Activated CD8-positive, alpha-beta T cell treated with anti-CD3 and anti-CD28 coated beads for 36 hours (primary cell): ENCODE measurements around the gene STX2. TPM values are rescaled to one million over a fixed set of nuclear protein-coding genes. Genes with fewer than 3 reads are reported as not detected.

Source experiments
- ATAC-seq: fragments of 200-7000 bp; cut with Tn5 transposase; one replicate; pipeline ENCODE4 v1.10.0; 2021; ENCODE audit warnings: mild to moderate bottlenecking, moderate library complexity
- CTCF ChIA-PET: fragments of 350-600 bp; sonication (Branson Sonifier 250); formaldehyde crosslinking; loops from one replicate; lab custom pipeline; 2021; ENCODE audit warnings: antibody characterized with exemption; lab: Charles Lee
- POLR2A ChIA-PET: fragments of 350-600 bp; sonication (Branson Sonifier 250); formaldehyde crosslinking; loops from one replicate; lab custom pipeline; 2021; ENCODE audit warnings: antibody characterized with exemption; lab: Charles Lee
- DNase-seq: peaks from one replicate; pipeline ENCODE4 v3.0.0-alpha.2; 2020
- H3K27ac Mint-ChIP-seq: one replicate; pipeline ENCODE4 v1.8.0; 2021; ENCODE audit warnings: mild to moderate bottlenecking, mixed read lengths
- H3K27me3 Mint-ChIP-seq: one replicate; pipeline ENCODE4 v1.8.0; 2021; ENCODE audit warnings: mixed read lengths
- H3K36me3 Mint-ChIP-seq: one replicate; pipeline ENCODE4 v1.8.0; 2021; ENCODE audit warnings: low read depth, mixed read lengths
- H3K4me1 Mint-ChIP-seq: one replicate; pipeline ENCODE4 v1.8.0; 2021; ENCODE audit warnings: low read depth, mixed read lengths
- H3K4me3 Mint-ChIP-seq: one replicate; pipeline ENCODE4 v1.8.0; 2021; ENCODE audit warnings: mild to moderate bottlenecking, moderate library complexity, mixed read lengths
- H3K9me3 Mint-ChIP-seq: one replicate; pipeline ENCODE4 v1.8.0; 2021; ENCODE audit warnings: mixed read lengths
- CTCF ChIP-seq: fragments of 200-600 bp; IDR thresholded peaks from one replicate; pipeline ENCODE4 v1.8.0; 2022; ENCODE audit warnings: antibody characterized with exemption, mild to moderate bottlenecking
- intact Hi-C: fragments of 100-400 bp; cut with micrococcal nuclease; formaldehyde crosslinking; loops from one replicate; pipeline ENCODE4 v1.10.0; 2022
- total RNA-seq, 2 experiments: library from RNA; stranded (reverse); gene quantifications; one replicate each; pipeline ENCODE4 v1.2.3, GENCODE V29; 2021

STX2 gene
- total RNA-seq, 2 experiments from 2014 or later: 11.8 to 12.4 TPM

GRCh38 chr12:130795906-130796305 is 43.1 kb downstream of the STX2 start:
- Mint-ChIP-seq H3K36me3 (peaks cover 13% of the 10 kb centered on the region), H3K9me3 (no peaks in the 10 kb centered on the region), H3K27me3 (no peaks in the 10 kb centered on the region), H3K4me3 (no peak overlapping the region), H3K27ac (no peak overlapping the region), H3K4me1 (peaks cover 14% of the 10 kb centered on the region)
- no peak for TF ChIP-seq CTCF
- CTCF ChIA-PET: interaction anchor here (1.5 kb wide), 1 partner anchor 12 kb away, joined by 3 read pairs; no protein-coding TSS in a partner anchor
- no peak for ATAC-seq
- intact Hi-C loops: no loop called here
- POLR2A ChIA-PET: interaction anchor here (0.6 kb wide), 1 partner anchor 11 kb away, joined by 3 read pairs; no protein-coding TSS in a partner anchor
- DNase-seq: no peak

- Mint-ChIP-seq H3K27ac (no peak overlapping the region), H3K27me3 (no peaks in the 10 kb centered on the region), H3K9me3 (no peaks in the 10 kb centered on the region), H3K36me3 (peaks cover 11% of the 10 kb centered on the region), H3K4me3 (no peak overlapping the region), H3K4me1 (peaks cover 14% of the 10 kb centered on the region)
- ChIA-PET POLR2A (no interaction called here), CTCF (interaction anchor here (0.7 to 1.6 kb wide), 2 partner anchors 46 to 631 kb away, joined by 3 to 5 read pairs; no protein-coding TSS in a partner anchor)
- TF ChIP-seq CTCF: no peak
- ATAC-seq: no peak
- intact Hi-C loops: no loop called here
- DNase-seq: no peak
These were observed 45.5 kb downstream of the STX2 start for GRCh38 chr12:130793554-130793849.

GRCh38 chr12:130792821-130793553 is 46.1 kb downstream of the STX2 start:
- no peak for ATAC-seq
- no peak for DNase-seq
- ChIA-PET CTCF (interaction anchor here (1.4 kb wide), 1 partner anchor 27 kb away, joined by 4 read pairs; no protein-coding TSS in a partner anchor), POLR2A (no interaction called here)
- Mint-ChIP-seq H3K36me3 (peaks cover 11% of the 10 kb centered on the region), H3K27ac (no peak overlapping the region), H3K9me3 (no peaks in the 10 kb centered on the region), H3K4me1 (peaks cover 14% of the 10 kb centered on the region), H3K27me3 (no peaks in the 10 kb centered on the region), H3K4me3 (no peak overlapping the region)
- intact Hi-C loops: no loop called here
- TF ChIP-seq CTCF: no peak

GRCh38 chr12:130791629-130792028 is 47.4 kb downstream of the STX2 start:
- ChIA-PET CTCF (no interaction called here), POLR2A (no interaction called here)
- H3K27ac Mint-ChIP-seq: no peak overlapping the region
- peaks cover under 1% of the 10 kb centered on the region for H3K9me3 Mint-ChIP-seq
- H3K36me3 Mint-ChIP-seq: peaks cover 17% of the 10 kb centered on the region
- DNase-seq (no peak), ATAC-seq (no peak)
- H3K4me3 Mint-ChIP-seq: no peak overlapping the region
- H3K4me1 Mint-ChIP-seq: peaks cover 2% of the 10 kb centered on the region
- no peak for TF ChIP-seq CTCF
- intact Hi-C loops: no loop called here
- H3K27me3 Mint-ChIP-seq: no peaks in the 10 kb centered on the region

- POLR2A ChIA-PET: no interaction called here
- H3K4me1 Mint-ChIP-seq: no peaks in the 10 kb centered on the region
- CTCF ChIA-PET: no interaction called here
- ATAC-seq (no peak), DNase-seq (no peak)
- TF ChIP-seq CTCF: no peak
- H3K36me3 Mint-ChIP-seq: peaks cover 32% of the 10 kb centered on the region
- intact Hi-C loops: no loop called here
- no peak overlapping the region for H3K27ac Mint-ChIP-seq
- no peak overlapping the region for H3K4me3 Mint-ChIP-seq
- H3K9me3 Mint-ChIP-seq: peaks cover 8% of the 10 kb centered on the region
- no peaks in the 10 kb centered on the region for H3K27me3 Mint-ChIP-seq
These were observed 50.5 kb downstream of the STX2 start for GRCh38 chr12:130788515-130788914.
